ENCODE measurements around the gene ZNF112.
A peak's percentile ranks its signal among the peaks of the same experiment; 100 is the strongest.
"Not testable (repeated sequence)": the region's sequence is repeated elsewhere in the genome, so short reads cannot be mapped to it uniquely, and the experiment has no call there.

The ZNF112 gene

DNA sequence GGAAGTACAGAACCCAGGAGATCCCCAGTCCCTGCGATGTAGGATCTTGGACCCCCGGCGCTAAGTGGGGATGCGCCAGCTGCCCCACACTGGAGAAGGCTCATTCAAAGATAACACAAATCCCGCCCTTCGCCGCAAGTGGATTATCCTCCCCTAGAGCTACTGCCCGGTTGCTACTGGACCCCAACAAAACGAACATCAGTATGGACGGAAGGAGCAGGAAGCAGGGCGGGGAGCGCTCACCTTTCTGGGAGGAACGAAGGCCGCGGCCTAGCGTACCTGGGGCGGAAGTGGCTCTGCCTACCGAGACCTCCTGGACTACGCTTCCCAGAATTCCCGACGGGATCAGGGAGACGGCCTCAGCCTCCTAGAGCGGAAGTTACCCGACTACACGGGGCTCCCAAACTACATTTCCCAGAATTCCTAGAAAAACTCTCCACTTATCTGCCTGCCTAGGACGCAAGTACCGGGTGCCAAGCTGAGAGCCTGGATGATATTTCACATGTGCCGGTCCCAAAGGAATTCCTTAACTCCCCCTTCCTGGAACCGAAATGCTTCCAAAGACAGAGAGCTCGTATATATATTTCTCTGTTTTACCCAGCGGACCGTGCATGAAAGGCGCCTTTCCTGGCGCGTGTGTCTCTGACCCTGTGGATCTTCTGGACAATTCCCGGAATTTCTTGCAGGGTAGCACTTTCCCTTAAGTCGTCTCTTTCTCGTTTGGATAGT is at the start of gene ZNF112:
Gene ZNF112, minus strand, starts transcription at position 298 of the 729 bp plus-strand sequence. CDS start 16,141 bp downstream, outside the sequence.
- DNase-seq (ENCODE audit: low read depth): peak; percentile 71

DNA sequence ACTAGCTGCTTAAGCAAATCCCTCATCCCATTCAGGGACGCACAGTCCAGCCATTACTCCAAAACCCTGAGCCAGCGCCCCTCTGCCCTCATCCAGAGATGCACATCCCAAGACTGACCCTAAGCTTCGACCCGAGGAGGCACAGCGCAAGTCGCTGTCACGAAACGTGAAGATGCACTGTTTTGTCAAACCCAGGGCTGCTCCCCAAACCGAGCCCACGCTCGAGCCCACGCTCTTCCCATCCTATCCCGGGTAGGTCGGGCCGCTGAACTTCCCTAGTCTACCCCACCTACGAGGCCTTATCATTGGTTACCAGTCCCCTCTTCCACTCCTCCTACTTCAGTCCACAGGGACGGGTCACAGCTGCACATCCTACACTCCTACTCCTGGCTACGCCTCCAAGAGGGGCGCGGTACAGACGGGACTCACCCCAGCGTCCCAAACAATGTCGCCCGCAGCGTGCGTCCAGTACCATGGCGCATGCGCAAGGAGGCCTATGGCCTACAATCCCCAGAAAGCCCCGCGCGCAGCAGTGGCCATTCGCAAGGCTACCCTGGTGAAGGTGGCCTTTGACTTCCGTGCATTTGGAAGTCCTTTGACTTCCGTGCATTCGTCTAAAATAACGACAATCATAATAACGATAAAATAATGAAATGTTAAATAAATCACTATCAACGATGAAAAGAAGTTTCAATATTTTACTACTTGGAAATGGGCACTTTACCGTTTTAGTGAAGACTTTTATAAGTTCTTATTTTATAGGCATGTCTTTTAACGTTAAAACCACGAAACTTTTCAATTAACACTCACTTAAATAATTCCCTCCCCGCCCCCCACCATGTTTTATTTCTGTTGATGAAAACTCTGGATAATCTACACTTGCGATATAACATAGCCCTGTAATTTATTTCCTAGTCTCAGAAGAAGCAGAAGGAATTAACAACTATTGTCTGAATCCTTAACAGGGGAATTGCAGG is 44.9 kb upstream of the ZNF112 start, which contains the start of gene ZNF285:
Gene ZNF285, minus strand, starts transcription at position 470 of the 977 bp plus-strand sequence. CDS start 4,395 bp downstream, outside the sequence.
- peak; percentile 86 for DNase-seq (ENCODE audit: low read depth)

DNA sequence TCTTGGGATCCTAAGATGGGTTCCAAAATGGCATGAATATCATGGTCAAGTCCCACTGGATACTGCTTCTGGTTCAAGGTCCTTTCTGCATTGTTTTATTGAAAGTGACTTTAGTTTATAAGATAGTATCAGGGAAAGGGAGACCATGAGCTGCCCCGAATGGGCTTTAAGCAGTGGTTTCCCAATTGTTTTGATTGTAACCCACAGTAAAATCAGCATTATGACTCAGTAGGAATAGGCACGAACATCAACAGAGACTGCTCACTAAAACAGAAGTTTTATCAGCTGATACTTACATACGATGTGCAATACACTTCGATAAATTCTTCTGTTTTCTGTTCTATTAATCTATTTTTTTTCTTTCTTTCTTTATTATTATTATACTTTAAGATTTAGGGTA is 32.8 kb upstream of the ZNF112 start:
- DNase-seq (ENCODE audit: low read depth): not testable (repeated sequence)

DNA sequence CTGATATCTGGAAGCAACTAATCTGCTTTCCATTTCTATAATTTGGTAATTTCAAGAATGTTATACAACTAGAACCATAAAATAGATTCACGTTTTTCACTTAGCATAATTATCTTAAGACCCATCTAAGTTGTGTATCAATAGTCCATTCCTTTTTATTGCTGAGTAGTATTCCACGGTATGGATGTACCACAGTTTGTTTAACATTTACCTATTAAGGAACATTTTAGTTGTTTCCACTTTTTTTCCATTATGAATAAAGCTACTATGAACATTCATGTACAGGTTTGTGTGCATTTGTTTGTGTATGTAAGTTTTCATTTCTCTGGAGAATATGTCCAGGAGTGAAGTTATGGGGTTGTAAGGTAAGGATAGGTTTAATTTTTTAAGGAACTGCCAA is 18.3 kb upstream of the ZNF112 start:
- DNase-seq (ENCODE audit: low read depth): no peak

DNA sequence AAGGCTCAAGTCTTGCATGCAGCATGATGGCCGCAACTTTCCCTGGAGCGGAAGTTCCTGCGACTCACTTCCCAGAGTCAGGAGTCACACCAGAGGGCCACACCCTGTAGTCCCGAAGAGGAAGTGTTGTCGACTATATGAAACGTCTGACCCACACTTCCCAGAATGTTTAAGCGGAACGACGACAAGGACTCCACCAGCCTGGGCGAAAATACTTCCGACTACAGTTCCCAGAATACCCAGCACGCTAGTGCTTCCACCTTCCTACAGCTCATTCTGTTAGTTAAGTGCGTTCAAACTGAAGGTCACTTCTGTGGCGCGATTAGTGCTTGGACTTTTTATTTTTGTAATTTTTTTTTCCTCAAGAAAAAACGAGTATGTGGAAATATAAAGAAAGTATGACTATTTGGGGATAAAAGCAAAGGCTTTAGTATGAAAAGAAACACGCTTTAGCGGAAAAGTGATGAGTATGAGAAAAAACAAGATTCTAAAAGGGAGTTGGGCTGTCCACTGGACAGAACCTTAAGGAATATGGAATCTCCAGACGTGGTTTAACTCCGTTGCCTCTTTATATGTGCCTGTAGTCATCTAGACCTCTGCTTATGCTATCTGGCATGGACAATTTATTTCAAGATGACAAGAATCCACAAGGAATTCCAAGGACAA is 15.5 kb upstream of the ZNF112 start:
- DNase-seq (ENCODE audit: low read depth): no peak

DNA sequence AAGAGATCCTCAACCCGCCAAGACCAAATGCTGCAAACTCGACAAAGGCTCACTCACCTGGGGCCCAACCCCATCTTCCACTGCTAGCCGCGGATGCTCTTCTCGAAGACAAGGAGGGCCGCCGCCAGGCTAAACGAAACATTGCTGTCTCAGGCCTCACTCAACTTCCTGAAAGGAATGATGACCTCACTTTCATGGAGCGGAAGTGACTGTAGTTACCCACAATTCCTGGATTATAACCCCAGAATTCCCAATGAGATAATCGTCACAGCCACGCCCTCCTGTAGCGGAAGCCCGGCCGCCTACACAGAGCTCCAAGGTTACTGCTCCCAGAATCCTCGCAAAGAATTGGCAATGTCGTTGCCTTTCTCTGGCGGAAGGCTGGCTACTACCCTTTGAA is 10.5 kb upstream of the ZNF112 start:
- no peak for DNase-seq (ENCODE audit: low read depth)

DNA sequence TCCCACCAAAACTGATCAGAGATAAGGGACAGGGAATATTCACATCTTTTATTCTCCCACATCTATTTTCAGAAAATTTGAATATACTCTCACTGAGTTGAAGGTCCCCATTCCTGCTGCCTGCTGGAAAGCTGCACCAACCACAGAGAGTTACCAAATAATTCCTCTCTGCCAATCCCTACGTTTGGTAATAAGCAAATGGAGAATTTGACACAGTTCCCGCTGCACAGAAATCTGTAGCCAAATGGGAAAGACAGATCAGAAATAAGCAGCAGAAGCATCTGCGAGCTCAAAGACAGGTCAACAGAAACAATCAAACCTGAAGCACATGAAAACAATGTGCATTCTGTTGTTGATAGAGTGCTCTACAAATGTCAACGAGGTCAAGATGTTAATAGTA is 9.9 kb downstream of the ZNF112 start:
- DNase-seq (ENCODE audit: low read depth): no peak

DNA sequence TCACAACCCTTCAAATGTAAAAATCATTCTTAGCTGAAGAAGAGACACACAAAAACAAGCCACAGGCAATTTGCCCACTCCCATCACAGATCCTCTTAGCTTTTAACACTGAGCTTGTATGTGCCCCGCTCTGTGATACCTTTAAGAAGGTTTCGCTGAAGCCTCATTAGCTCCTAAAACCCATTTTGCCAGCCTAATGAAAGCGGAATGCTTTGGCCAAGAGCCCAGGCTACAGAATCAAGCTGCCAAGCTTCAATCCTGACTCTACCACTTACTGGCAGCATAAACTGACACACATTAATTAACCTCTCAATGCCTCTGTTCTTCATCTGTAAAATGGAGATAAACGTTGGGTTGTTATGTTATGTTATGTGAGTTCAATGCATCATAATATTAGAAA is 10.5 kb downstream of the ZNF112 start:
- DNase-seq (ENCODE audit: low read depth): no peak

DNA sequence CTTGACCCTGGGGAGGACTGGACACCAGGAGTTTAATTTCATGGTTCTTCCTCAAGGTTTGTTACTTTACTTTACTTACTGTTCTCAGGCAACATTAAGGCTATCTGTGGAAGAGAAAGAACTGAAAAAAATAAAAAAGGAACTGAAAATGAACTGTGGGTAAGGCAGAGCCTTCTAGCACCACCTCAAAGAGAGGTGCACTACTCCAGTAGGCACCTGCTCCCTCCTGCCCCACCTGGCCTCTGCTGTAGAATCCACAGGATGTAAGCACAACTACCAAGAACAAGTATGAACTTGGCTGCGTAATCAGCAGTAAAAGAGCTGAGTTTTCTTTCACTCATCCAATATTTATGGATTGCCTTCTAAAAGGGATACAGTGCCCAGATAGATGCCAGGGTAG is 12.2 kb downstream of the ZNF112 start:
- no peak for DNase-seq (ENCODE audit: low read depth)

DNA sequence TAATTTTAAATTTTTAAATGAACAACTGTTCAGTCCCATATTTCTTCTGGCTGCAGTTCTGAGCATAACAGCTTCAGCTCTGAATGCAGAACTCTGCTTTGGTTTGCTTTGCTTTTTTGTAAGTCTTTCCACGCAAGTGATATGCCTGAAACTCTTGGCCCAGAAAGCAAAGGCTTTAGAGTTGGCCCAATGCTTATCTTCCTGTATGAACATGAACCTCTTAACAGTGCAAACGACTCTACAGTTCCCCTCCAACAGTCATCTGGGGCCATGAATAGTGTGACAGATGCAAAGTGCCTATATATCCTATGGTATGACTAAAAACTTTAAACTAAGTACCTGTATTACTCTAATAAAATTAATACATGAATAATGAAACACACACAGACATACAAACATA is 14.7 kb downstream of the ZNF112 start:
- no peak for DNase-seq (ENCODE audit: low read depth)

DNA sequence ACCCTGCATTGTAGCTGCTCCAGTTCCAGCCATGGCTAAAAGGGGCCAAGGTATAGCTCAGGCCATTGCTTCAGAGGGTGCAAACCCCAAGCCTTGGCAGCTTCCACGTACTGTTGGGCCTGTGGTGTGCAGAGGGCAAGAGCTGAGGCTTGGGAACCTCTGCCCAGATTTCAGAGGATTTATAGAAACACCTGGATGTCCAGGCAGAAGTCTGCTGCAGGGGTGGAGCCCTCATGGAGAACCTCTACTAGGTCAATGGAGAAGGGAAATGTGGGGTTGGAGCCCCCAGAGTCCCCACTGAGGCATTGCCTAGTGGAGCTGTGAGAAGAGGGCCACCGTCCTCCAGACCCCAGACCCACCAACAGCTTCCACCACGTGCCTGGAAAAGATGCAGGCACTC is 21.8 kb downstream of the ZNF112 start:
- not testable (repeated sequence) for DNase-seq (ENCODE audit: low read depth)

DNA sequence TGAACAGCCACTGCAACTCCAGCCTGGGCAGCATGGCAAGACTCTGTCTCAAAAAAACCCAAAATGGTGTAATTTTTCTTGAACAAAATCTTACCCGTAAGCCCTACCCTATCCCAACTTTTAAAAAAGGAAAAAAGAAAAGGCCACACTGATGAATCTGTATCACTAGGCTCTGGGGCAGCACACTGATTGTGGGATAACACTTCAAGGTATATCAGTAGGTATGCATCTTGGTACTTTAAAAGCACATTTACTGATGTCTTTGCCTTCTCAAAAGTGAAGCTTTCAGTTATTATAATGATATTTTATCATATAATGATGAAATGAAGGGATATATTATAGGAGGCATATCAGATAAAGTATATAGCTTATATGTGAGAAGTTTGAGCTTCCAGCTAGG is 24.3 kb downstream of the ZNF112 start:
- no peak for DNase-seq (ENCODE audit: low read depth)

DNA sequence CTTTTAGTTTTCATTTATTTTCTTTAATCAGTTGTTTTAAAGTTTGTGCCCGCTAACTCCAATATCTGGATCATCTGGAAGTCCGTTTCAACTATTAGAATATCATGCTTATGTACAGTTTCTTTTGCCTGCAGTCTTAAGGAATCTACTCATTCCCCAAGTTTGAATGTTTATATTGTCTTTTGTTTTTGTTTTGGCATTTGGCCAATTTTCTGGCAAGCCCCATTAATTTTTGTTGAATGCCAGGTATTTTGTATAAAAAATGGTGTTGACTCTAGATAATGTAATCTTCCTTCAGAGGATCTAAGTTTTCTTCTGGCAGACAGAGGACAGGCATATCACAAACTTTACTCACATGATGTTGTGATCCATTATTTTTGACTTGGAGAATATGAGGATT is 40.6 kb downstream of the ZNF112 start:
- DNase-seq (ENCODE audit: low read depth): no peak

DNA sequence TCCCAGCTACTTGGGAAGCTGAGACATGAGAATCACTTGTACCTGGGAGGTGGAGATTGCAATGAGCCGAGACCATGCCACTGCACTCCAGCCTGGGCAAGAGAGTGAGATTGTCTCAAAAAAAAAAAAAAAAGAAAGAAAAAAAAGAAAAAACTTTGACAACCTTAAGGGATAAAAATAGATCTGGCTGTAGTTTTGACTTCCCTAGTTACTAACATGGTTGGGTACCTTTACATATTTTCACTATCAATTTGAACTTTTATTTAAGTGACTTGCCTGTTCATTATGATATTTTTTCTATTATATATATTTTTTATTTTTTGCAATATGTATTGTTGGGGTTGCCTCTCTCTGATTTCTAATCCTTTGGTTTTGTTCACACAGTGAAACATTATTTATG is 43.2 kb downstream of the ZNF112 start:
- DNase-seq (ENCODE audit: low read depth): no peak

DNA sequence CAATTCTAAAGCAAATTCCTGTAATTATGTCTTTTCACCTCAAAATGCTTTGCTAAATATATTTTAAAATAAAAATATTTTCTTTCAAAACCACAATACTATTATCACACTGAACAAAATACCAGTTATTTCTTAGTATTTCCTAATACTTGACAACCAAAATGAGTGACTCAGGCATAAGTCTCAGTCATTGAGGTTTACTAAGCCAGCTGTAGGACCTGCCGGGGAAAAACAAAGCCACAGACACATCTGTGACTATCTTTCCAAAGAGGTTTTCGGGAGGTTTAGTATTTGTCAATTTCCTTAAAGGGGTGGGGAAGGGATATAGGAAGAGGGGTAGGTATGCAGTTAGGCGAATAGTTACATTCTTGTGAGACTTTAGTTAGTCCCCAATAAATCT is 48.5 kb downstream of the ZNF112 start:
- peak; percentile 49 for DNase-seq (ENCODE audit: low read depth)

DNA sequence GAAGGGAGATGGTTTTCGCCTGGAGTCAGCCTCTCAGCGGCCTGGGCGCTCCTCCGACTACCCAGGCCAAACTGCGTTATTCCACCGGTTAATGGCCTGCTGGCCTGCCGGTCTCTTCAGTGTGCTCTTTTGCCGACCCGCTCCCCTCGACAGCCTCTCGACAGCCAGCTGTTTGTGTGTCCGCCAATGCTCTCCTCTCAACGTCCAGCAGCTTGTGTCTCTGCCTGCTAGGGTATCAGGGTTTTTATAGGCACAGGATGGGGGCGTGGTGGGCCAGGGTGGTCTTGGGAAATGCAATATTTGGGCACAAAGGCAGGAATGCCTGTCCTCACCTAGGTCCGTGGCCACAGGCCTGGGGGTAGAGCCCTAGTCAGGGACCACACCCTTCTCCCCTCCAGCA is 50.2 kb downstream of the ZNF112 start:
- no peak for DNase-seq (ENCODE audit: low read depth)

DNA sequence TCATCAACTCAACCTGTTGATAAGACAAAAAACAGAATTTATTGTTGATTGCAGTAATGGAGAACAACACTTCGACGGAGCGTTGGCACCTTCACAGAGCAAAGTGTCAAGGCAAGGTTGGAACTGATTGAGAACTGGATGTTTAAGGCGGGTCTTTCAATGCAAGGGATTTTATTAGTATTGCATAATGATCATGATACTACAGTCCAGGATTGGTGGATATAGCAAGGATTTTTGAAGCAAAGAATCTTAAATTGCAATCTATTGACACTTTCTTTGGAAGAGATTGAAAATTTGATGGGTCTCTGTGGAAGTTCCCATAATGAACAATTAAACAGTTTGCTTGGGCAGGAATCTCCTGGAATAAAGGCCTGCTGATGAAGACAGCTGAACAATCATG is 51.0 kb downstream of the ZNF112 start:
- no peak for DNase-seq (ENCODE audit: low read depth)

DNA sequence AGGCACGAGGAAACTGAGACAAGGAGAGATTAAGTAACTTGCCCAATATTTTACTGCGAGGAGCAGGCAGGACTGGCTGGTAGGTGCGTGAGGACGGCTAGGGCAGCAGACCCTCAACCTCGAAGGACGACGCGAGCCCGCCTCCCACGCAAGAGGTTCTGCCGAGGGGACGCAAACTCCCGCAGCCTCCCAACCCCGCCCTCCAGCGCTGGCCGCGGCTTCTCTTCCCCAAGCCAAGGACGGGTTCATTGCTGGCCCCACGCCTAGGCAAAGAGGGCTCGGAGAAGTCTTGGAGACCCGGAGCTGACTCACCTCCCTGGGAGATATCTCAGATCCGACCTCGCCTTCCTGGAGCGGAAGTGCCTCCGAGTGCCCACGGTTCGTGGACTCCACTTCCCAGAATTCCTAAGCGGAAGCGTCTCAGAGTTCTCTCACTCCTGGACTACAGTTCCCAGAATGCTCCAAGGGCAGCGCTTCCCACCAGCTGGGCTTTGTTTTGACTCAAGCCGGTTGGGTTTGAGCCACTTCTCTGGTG is 51.8 kb downstream of the ZNF112 start, which contains the start of gene ZNF235:
Gene ZNF235, minus strand, starts transcription at position 367 of the 535 bp plus-strand sequence. CDS start 1,621 bp downstream, outside the sequence.
- peak; percentile 92 for DNase-seq (ENCODE audit: low read depth)

DNA sequence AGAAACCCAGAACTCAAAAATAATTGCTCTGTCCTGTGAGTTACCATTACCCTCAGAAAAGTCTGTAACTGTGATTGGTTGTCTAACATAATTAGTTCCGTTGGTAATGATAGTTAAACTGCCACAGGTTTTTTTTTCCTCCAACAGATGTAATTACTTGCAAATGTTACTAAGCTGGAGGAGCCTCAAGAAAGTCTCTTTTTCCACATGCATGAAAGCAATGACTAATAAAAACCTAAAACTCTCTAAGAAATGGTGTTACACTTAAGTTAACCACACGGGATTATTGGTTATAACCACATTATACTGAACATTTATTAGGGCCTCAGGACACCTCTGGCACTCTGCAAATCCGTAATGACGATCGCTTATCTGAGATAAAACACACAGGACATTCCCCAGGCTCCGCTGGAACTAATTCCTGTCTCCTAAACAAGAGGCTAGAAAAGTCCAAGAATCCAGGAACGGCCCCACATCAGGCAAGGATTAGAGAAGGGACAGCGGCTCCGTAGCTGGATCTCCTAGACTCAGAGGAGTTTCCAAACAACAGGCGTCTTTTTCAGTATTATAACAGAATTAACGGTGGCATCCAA is 52.4 kb downstream of the ZNF112 start:
- DNase-seq (ENCODE audit: low read depth): peak; percentile 26

DNA sequence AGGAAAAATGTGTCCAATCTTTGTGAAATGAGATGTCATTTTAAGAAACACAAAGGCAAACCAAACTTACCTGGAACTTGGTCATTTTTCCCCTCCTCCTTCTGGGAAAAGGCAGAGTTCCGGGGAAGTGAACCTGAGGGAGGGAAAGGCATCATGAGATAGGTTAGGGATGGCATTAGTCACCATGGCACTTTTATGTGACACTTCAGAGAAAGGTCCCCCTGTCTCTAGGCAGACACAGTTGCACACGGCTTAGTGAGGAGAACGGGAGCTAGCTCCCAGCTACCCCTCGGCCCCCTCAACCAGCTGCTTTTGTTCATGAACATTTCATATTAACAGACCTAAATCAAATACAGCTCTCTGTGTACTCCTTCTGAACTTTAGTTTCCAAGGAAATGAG is 53.2 kb downstream of the ZNF112 start:
- DNase-seq (ENCODE audit: low read depth): no peak

DNA sequence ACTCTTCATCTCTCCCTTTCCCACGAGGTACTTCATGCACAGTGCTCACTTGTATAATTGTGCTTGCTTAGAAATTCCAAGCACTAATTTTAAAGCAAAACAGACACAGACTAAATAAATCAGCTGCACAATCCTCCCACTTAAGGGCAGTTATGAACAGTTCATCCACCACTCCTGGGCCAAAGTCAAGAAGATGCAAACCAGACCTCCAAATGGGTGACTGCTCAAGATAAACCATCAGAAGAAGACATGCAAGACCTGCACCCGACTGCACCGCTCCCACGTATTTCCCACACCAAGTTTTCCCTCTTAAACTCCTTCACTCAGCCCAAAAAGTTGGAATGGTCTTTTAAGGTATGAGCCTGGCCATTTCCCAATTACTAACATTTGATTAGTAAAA is 71.5 kb downstream of the ZNF112 start:
- DNase-seq (ENCODE audit: low read depth): no peak

DNA sequence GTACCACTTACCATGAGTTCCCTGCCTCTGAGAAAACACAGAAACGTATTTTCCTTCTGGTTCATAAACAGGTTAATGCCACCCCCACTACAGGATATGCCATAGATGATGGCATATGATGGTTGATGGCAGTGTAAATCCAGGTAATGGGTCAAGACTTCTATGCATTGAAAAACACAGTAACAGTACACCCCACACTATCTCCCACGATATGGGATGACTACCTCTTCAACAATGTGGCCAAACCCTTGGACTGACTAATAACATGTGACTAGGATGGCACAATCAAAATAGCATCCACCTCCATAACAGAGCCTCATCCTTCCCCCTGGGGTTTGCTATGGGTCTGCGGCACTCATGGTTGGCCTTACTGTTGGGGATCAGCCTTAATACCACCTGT is 73.6 kb downstream of the ZNF112 start:
- peak; percentile 18 for DNase-seq (ENCODE audit: low read depth)

Measured in HS-5 (cell line).